ENCODE results near the gene SLTM. TPM values are rescaled to one million over a fixed set of nuclear protein-coding genes. Genes with fewer than 3 reads are reported as not detected.
A peak's percentile ranks its signal among the peaks of the same experiment; 100 is the strongest.
"Not testable (repeated sequence)": the region's sequence is repeated elsewhere in the genome, so short reads cannot be mapped to it uniquely, and the experiment has no call there.

Gene SLTM
- 43.9 and 50.6 TPM in 2 replicates for total RNA-seq (2014; rRNA removed; shearing (Covaris generic); ENCODE audit: low replicate concordance)

DNA sequence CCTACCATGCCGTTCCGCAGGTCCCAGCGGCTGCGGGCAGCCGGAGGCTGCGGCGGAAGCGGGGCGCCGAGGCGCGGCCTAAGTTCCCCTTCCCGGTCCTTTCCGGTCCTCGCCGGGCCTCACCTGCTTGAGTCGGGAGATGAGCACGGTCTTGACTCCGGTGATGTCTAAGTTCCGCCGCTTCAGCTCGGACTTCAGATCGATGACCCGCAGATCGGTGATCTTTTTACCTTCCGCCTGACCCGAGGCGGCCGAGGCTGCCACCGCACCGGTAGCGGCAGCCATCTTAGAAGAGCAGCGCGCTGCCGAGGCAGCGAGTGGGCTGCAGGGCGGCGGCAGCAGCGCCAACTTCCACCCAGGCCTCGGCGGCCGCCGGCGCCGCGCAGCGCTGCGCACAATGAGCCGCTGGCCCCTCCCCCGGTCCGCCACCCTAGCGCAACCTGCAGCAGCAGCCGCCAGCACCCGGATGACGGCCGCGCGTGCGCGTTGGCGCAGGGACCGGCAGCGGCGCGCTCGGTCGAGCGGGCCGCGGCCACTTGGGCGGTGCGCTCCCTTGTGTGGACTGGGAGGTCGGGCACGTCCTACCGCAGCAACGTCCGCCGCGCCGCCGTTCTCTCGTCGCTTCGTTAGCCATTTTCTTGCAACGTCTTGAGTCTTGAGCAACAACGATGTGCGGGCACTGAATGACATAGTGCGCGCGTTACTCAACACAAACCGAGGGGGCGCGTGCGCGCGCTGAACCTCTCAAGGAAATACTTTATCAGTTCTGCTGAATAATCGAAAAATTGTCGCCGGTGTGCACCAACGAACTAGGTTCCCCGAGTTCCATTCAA is at the start of gene SLTM:
Gene SLTM, minus strand, starts transcription at position 399 of the 833 bp plus-strand sequence. Its CDS starts 114 bp downstream, at position 285.
- peak within 1 kb of the TSS; percentile 94 for H3K4me3 ChIP-seq

DNA sequence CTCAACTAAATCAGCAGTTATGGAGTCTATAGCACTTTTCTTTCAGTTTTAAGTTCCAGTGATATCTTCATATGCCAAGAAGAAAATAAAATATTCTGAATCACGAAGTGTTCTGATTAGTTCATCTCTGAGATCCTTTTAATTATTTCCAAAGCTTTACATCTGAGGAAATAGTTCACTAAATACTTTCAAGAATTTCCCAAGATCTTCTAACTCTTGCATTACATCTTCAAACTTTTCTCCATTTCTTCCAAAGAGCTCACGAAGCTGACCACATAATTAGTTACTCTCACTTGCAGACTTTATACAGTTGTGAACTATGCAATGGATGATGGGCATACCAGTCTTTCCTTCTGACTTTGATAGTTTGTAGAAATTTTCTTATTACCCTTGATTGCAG is 49.8 kb upstream of the SLTM start:
- Histone ChIP-seq H3K9me3 (no peaks in the 10 kb centered on the region), H3K27me3 (no peaks in the 10 kb centered on the region), H3K4me3 (no peak overlapping the region), H3K36me3 (no peaks in the 10 kb centered on the region)
- DNase-seq, result no peak

More for the DNA sequence above, at the start of gene SLTM:
- H3K36me3 ChIP-seq, result peaks cover 27% of the 10 kb centered on the region
- no peaks in the 10 kb centered on the region for H3K9me3 ChIP-seq
- peak; percentile 96 for DNase-seq
- no peaks in the 10 kb centered on the region for H3K27me3 ChIP-seq

DNA sequence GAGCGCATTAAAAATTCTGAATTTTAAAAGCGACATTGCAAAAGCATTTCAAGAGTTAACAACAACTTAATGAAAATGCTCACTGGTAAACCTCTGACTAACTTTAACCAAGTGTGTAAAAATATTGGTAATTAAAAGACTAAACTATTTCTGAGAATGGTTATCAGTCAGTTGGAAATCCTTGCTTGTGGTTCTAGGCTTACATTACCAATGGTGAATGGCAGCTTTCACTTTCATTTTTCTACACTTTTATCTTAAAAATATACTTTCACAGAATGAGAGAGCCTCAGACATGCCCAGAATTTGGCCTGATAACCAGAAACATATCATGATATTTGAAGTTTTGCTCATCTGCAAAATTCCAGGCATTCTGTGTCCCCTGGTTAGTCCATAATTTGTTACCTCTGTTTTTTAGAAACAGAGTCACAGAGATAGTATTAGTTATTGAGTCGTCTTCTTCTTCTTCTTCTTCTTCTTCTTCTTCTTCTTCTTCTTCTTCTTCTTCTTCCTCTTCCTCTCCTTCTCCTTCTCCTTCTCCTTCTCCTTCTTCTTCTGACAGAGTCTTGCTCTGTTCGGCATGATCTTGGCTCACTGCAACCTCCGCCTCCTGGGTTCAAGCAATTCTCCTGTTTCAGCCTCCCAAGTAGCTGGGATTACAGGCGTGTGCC is 48.5 kb upstream of the SLTM start:
- Histone ChIP-seq H3K36me3 (no peaks in the 10 kb centered on the region), H3K9me3 (no peaks in the 10 kb centered on the region), H3K27me3 (no peaks in the 10 kb centered on the region), H3K4me3 (no peak overlapping the region)
- DNase-seq, result no peak

DNA sequence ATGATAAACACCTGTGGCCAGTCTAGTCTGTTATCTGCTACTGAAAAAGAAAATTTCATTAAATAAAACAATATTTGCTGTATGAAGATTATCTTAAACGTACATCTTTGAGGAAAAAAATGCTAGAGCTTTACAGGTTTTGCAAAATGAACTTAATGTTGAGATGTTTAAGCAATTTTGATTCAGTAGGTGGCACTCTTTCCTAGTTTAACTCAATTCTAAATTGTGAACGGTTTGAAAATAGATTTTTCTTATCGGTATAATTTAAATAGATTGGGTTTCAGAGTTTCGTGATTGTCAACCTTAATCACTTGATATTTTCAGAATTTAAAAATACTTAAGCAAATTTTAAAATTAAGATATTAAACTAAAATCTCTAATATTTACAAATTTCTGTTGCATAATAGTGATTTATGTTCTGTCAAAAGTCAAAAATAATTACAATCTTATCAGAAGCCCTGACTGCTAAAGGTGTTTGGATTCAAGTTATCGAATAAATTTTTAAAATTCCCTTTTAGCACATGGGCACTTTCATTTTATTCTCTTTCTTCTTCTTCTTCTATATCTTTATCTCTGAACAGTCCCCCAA is 47.0 kb upstream of the SLTM start:
- DNase-seq, result no peak
- Histone ChIP-seq H3K36me3 (no peaks in the 10 kb centered on the region), H3K9me3 (no peaks in the 10 kb centered on the region), H3K4me3 (no peak overlapping the region), H3K27me3 (no peaks in the 10 kb centered on the region)

DNA sequence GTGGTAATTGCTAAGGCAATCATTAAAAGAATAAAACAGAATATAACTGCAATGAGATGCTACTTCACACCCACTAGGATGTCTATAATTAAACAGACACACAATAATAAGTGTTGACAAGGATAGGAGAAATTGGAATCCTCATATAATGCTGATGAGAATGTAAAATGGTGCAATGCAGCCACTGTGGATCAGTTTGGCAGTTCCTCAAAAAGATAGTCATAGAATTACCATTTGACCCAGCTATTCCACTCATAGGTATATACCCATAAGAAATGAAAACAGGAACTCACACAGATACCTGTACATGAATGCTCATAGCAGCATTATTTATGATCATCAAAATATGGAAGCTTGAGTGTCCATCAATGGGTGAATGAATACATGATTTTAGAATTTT is 44.4 kb upstream of the SLTM start:
- Histone ChIP-seq H3K4me3 (no peak overlapping the region), H3K9me3 (no peaks in the 10 kb centered on the region), H3K27me3 (no peaks in the 10 kb centered on the region), H3K36me3 (no peaks in the 10 kb centered on the region)
- DNase-seq, result no peak

DNA sequence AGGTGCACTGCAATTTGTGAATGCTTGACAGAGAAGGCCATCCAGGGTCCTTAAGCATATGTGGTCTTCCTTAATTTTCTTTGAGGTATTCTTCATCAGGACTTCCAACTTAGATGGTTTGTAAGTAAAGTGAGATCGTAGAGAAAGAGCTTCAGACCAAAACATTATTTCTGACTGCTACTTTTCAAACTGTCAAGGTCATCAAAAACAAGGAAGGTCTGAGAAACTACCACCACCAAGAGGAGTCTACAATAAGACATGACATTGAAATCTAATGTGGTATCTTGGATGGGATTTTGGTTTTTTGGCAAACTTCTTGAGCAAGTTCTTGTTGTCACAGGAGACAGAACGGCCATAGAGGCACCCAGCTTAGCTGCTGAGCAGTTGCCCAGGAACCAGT is 34.0 kb upstream of the SLTM start:
- Histone ChIP-seq H3K36me3 (no peaks in the 10 kb centered on the region), H3K4me3 (no peak overlapping the region), H3K27me3 (no peaks in the 10 kb centered on the region), H3K9me3 (no peaks in the 10 kb centered on the region)
- no peak for DNase-seq

DNA sequence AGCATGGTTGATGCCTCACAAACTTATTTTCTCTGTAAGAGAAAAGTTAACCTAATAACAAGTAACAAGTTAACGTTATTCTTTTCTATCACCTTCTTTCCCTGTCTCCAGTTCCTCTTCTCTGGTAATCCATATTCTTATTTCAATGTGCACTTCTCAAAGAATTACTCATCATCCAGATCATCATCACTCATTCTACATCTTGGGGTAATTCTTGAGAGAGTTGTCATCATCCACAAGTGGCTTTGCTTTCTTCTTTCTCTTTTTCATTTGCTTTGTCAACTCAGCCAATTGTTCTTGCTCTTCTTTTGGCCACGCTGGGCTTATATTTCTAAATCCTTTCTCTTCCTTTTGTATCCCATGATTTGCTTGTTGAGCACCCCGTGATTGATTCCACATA is 33.2 kb upstream of the SLTM start:
- DNase-seq, result no peak
- H3K9me3 ChIP-seq, result no peaks in the 10 kb centered on the region
- no peak overlapping the region for H3K4me3 ChIP-seq
- H3K27me3 ChIP-seq, result no peaks in the 10 kb centered on the region
- H3K36me3 ChIP-seq, result no peaks in the 10 kb centered on the region

DNA sequence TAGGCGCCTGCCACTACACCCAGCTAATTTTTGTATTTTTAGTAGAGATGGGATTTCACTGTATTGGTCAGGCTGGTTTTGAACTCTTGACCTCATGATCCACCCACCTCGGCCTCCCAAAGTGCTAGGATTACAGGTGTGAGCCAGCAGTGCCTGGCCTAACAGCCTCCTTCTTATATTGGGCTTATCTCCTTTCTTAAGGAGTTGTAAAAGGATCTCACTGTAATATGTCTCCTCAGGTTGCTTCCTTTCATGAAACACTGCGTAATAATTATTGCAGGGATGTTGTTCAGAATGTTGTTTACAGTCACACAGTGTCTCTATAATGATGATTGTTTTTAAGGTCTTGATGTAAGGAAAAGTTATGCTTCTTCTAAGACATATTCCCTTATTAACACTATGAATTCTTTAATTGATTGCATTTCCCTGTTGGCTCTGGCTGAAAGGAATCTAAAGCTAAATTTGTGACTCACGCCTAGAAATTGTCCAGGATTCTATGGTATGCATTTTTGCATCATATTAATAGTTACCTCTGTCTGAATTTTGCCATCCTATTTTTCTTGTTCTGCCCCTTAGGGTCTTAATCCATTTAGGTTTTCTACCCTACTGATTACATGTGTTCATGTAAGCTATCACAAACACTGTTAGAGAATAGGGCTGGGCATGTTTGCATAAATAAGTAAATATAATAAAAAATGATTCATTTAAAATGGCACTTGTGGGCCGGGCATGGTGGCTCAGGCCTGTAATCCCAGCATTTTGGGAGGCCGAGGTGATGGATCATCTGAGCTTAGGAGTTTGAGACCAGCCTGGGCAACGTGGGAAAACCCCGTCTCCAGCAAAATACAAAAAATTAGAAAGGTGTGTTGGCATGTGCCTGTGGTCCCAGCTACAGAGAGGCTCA is 29.4 kb upstream of the SLTM start:
- H3K36me3 ChIP-seq, result no peaks in the 10 kb centered on the region
- H3K9me3 ChIP-seq, result no peaks in the 10 kb centered on the region
- H3K27me3 ChIP-seq, result no peaks in the 10 kb centered on the region
- no peak overlapping the region for H3K4me3 ChIP-seq
- no peak for DNase-seq

DNA sequence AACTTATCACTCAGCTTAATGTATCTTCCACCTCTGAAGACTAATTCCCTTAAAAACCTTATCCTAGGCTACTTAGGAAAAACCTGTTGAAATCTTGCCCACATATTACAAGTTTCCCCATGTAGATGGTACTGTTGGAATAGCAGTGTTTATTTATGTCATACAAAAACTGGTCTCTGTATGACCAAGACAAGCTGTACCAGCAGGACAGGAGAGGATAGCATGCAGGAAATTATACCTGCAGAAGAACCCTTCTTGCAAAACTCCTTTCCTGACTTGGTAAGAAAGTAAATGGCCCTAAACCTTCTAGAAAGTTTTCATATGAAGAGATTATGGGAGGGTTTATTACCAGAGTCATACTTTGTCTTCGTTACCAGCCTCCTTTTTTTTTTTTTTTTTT is 28.7 kb upstream of the SLTM start:
- Histone ChIP-seq H3K27me3 (no peaks in the 10 kb centered on the region), H3K4me3 (no peak overlapping the region), H3K36me3 (no peaks in the 10 kb centered on the region), H3K9me3 (no peaks in the 10 kb centered on the region)
- no peak for DNase-seq

DNA sequence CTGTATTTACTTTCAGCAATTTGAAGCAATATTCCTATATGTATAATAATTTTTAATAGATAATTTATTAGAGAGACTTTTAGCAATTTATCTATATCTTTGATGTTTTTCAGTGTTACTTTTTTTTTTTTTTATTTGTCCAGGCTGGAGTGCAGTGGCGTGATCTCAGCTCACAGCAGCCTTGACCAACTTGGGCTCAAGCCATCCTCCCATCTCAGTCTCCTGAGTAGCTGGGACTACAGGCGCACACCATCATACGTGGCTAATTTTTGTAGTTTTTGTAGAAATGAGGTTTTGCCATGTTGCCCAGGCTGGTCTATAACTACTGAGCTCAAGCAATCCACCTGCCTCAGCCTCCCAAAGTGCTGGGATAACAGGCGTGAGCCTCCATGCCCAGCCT is 25.3 kb upstream of the SLTM start:
- H3K36me3 ChIP-seq, result no peaks in the 10 kb centered on the region
- H3K4me3 ChIP-seq, result no peak overlapping the region
- H3K9me3 ChIP-seq, result no peaks in the 10 kb centered on the region
- no peak for DNase-seq
- H3K27me3 ChIP-seq, result no peaks in the 10 kb centered on the region

DNA sequence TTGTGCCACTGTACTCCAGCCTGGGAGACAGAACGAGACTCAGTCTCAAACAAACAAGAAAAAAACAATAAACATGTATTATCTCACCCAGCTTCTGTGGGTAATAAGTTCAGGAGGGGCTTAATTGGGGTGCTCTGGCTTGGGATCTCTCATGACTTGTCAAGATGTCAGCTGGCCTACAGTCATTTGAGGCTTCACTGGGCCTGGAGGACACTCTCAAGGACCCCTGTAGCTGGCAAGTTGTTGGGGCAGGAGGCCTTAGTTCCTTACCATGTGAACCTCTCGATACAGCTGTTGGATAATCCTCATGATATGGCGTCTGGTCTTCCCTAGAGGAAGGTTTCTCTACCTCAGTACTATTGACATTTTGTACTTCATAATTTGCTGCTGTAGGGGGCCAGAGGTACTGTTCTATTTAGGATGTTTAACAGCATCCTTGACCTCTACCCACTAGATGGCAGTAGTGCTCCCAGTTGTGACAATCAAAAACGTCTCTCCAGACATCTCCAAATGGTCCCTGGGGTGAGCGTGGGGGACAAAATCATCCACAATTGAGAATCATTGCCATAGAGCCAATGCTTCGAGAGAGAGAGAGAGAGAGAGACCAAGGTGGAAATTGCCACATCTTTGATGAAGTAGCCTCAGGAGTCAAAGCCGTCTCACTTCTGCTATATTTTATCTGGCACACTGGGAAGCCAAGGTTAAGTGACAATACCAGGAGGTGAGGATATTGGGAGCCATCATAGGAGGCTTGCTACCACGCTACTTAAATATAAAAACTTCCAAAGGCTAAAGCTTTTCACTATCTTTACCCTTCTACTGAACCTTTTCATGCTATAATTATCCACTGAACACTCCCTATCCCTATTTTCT is 23.9 kb upstream of the SLTM start:
- Histone ChIP-seq H3K9me3 (no peaks in the 10 kb centered on the region), H3K4me3 (no peak overlapping the region), H3K27me3 (no peaks in the 10 kb centered on the region), H3K36me3 (no peaks in the 10 kb centered on the region)
- DNase-seq, result peak; percentile 41

DNA sequence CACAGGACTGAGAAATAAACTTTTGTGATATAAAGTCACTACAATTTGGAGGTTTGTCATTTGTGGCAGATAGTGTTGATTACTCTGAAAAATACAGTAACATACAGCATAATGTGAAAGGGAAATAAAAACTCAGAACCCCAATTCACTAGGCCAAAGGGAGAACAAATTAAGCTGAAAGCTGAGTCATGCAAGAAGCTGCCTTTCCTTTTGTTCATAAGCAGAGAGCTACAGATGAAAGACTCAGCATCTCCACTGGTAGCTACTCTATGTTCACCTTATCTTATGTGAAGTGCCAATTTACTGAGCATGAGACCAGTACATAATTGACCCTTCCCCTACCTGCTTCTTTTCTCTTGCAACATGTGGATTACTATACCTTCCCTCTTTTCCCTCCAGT is 19.3 kb upstream of the SLTM start:
- no peaks in the 10 kb centered on the region for H3K27me3 ChIP-seq
- no peaks in the 10 kb centered on the region for H3K36me3 ChIP-seq
- no peak overlapping the region for H3K4me3 ChIP-seq
- peaks cover 2% of the 10 kb centered on the region; the same call in 1 of the 2 replicates for H3K9me3 ChIP-seq
- DNase-seq, result no peak

DNA sequence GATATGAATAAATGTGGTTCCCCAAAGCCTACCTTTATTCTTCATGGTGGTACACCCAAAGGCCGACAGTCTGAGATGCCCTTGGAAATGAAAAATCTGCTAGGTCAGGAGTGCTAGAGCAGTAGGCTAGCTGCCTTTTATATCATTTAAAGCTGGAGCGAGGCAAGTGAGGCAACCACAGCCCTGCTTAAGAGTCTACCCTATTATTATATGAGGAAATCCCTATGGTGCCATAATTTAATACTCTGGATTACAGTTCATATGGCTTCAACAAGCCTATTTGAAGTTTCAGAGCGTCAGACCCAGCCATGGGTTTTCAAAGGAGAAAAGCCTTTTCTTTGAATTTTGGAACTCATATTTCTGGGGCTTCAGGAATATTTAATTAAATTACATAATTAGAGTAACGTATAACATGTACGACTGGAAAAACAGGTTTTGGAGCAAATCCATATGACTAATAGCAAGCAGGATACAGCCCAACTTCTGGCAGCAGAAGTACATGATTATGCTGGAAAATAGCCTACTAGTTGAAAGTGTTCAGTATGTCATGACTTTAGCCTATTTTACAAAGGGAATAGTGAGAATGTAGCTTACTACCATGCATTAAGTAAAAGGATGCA is 18.0 kb upstream of the SLTM start:
- no peaks in the 10 kb centered on the region for H3K36me3 ChIP-seq
- DNase-seq, result peak; percentile 23
- H3K27me3 ChIP-seq, result no peaks in the 10 kb centered on the region
- peaks cover 2% of the 10 kb centered on the region; the same call in 1 of the 2 replicates for H3K9me3 ChIP-seq
- no peak overlapping the region for H3K4me3 ChIP-seq

DNA sequence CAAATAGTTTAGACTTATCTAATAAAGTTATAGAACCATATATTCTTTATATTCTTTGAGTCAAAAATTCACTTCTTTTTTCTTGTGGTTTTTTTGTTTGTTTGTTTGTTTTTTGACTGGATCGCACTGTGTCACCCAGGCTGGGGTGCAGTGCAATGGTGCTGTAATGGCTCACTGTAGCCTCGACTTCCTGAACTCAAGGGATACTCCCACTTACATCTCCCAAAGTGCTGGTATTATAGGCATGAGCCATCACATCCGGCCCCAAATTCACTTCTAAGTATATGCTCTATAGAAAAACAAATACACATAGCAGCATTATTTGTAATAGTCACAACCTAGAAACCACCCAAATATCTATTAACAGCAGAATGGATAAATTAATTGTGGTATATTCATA is 13.7 kb upstream of the SLTM start:
- Histone ChIP-seq H3K4me3 (no peak overlapping the region), H3K36me3 (no peaks in the 10 kb centered on the region), H3K9me3 (peaks cover 2% of the 10 kb centered on the region; the same call in 1 of the 2 replicates), H3K27me3 (no peaks in the 10 kb centered on the region)
- peak; percentile 12 for DNase-seq

DNA sequence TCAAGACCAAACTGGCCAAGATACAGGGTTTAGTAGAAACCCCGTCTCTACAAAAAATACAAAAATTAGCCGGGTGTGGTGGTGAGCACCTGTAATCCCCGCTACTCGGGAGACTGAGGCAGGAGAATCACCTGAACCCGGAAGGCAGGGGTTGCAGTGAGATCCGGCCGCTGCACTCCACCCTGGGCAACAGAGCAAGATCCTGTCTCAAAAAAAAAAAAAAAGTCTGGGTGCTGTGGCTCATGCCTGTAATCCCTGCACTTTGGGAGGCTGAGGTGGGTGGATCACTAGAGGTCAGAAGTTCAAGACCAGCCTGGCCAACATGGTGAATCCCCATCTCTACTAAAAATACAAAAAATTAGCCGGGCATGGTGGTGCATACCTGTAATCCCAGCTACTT is 1.5 kb upstream of the SLTM start:
- not testable (repeated sequence) for H3K27me3 ChIP-seq, DNase-seq, H3K9me3 ChIP-seq, H3K4me3 ChIP-seq
- peaks cover 15% of the 10 kb centered on the region for H3K36me3 ChIP-seq

Data from MG63 (cell line).